ENCODE measurements around the gene IER5L. TPM values are rescaled to one million over a fixed set of nuclear protein-coding genes. Genes with fewer than 3 reads are reported as not detected.
A peak's percentile ranks its signal among the peaks of the same experiment; 100 is the strongest.

Gene IER5L
- total RNA-seq, 4 donors from 2014 or later, result 13.0 to 31.5 (median 25.3) TPM

- WGBS, 2 donors, result 72 to 74% methylated on average over 10 of the region's 10 CpGs
- Histone ChIP-seq H3K27me3 (no peaks in the 10 kb centered on the region), H3K4me1 (peaks cover 0 to 33% (median 31%) of the 10 kb centered on the region in 4 donors), H3K4me3 (no peak overlapping the region), H3K27ac (no peak overlapping the region), H3K36me3 (peaks cover 0 to 66% (median 3%) of the 10 kb centered on the region in 3 donors), H3K9me3 (no peaks in the 10 kb centered on the region)
- TF ChIP-seq, protein P1, sequence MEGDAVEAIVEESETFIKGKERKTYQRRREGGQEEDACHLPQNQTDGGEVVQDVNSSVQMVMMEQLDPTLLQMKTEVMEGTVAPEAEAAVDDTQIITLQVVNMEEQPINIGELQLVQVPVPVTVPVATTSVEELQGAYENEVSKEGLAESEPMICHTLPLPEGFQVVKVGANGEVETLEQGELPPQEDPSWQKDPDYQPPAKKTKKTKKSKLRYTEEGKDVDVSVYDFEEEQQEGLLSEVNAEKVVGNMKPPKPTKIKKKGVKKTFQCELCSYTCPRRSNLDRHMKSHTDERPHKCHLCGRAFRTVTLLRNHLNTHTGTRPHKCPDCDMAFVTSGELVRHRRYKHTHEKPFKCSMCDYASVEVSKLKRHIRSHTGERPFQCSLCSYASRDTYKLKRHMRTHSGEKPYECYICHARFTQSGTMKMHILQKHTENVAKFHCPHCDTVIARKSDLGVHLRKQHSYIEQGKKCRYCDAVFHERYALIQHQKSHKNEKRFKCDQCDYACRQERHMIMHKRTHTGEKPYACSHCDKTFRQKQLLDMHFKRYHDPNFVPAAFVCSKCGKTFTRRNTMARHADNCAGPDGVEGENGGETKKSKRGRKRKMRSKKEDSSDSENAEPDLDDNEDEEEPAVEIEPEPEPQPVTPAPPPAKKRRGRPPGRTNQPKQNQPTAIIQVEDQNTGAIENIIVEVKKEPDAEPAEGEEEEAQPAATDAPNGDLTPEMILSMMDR (IDR thresholded peaks at IDR 0.05), result no peak
- TF ChIP-seq POLR2A (IDR thresholded peaks at IDR 0.05) (no peak), EP300 (IDR thresholded peaks at IDR 0.05) (no peak)
- no peak for DNase-seq (ENCODE audit: low spot score in 2 of 2)
Observed at GRCh38 chr9:129150122-129150521, 27.9 kb downstream of the IER5L start.

DNA sequence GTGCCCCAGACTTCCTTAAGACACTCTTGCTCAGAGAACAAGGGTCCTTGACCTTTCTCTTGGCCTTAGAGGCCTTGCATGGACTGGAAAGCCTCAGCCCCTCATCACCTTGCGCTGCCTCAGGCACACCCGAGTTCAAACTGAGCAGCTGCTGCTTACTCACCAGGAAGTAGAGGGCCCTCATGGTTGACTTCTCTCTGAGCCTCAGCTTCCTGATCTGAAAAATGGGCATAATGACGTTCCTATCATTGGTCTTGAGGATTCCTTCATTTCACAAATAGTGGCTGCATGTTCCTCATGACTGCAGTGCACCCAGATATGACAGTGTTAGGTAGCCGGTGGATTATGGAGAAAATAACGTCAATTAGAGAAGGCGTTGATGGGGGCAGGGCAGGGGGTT is 28.6 kb downstream of the IER5L start:
- no peaks in the 10 kb centered on the region for H3K27me3 ChIP-seq
- TF ChIP-seq, protein P1 (IDR thresholded peaks at IDR 0.05), result no peak
- TF ChIP-seq EP300 (IDR thresholded peaks at IDR 0.05) (no peak), POLR2A (IDR thresholded peaks at IDR 0.05) (no peak)
- H3K4me1 ChIP-seq, result peaks cover 0 to 40% (median 35%) of the 10 kb centered on the region in 4 donors
- no peak for DNase-seq (ENCODE audit: low spot score in 2 of 2)
- WGBS, 2 donors, result 81 to 84% methylated on average over 6 of the region's 6 CpGs
- no peaks in the 10 kb centered on the region for H3K9me3 ChIP-seq
- peak overlapping the region in 1 of 4 donors; percentile 100 for H3K27ac ChIP-seq
- peaks cover 0 to 59% (median 3%) of the 10 kb centered on the region in 3 donors for H3K36me3 ChIP-seq
- no peak overlapping the region for H3K4me3 ChIP-seq

GRCh38 chr9:129148463-129149204 is 29.4 kb downstream of the IER5L start:
- no peak for DNase-seq (ENCODE audit: low spot score in 2 of 2)
- no peaks in the 10 kb centered on the region for H3K9me3 ChIP-seq
- H3K27ac ChIP-seq, result peak overlapping the region in 2 of 4 donors; percentile 95 to 100
- peaks cover 0 to 48% (median 41%) of the 10 kb centered on the region in 4 donors for H3K4me1 ChIP-seq
- TF ChIP-seq, protein P1 (IDR thresholded peaks at IDR 0.05), result no peak
- no peak for TF ChIP-seq EP300 (IDR thresholded peaks at IDR 0.05)
- no peak for TF ChIP-seq POLR2A (IDR thresholded peaks at IDR 0.05)
- H3K36me3 ChIP-seq, result peaks cover 0 to 57% (median 3%) of the 10 kb centered on the region in 3 donors
- WGBS, 2 donors, result 60 to 75% methylated on average over 5 of the region's 6 CpGs
- no peaks in the 10 kb centered on the region for H3K27me3 ChIP-seq
- H3K4me3 ChIP-seq, result no peak overlapping the region

DNA sequence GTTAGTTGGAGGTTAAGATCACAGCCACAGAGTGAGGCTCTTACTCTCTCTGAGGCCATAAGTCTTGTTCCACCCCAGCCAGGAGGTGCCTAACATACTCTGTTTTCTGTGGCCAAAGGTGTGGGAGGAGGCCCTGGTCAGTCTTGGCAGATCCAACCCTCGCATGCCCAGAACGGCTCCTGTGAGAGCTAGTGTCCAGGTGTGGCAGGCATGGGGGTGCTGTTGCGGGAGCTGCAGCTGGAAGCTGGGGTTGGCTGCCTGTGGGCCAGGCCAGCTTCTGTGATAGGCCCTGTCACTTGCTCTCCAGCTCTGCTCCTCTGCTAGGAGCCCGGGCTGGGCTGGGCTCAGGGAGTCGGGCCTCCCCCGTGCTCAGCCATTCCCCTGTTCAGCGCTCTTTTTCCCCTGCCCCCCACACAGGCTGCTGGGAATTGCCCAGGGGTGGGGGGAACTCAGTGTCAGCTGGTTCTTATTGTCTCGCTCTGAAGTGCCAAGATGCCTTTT is 31.6 kb downstream of the IER5L start:
- H3K36me3 ChIP-seq, result peaks cover 0 to 36% (median 3%) of the 10 kb centered on the region in 3 donors
- peaks cover 6 to 69% (median 63%) of the 10 kb centered on the region in 4 donors for H3K4me1 ChIP-seq
- TF ChIP-seq EP300 (IDR thresholded peaks at IDR 0.05) (peak in 1 of 2 donors; percentile 55), POLR2A (IDR thresholded peaks at IDR 0.05) (peak in 1 of 2 donors; percentile 28)
- TF ChIP-seq, protein P1 (IDR thresholded peaks at IDR 0.05), result no peak
- H3K27ac ChIP-seq, result peak overlapping the region; percentile 83 to 100 (median 97)
- 19 to 32% methylated on average over 8 of the region's 8 CpGs for WGBS, 2 donors
- DNase-seq (ENCODE audit: low spot score in 2 of 2), result no peak
- no peak overlapping the region for H3K4me3 ChIP-seq
- no peaks in the 10 kb centered on the region for H3K9me3 ChIP-seq
- no peaks in the 10 kb centered on the region for H3K27me3 ChIP-seq

GRCh38 chr9:129145841-129146292 is 32.2 kb downstream of the IER5L start:
- Histone ChIP-seq H3K9me3 (no peaks in the 10 kb centered on the region), H3K4me3 (no peak overlapping the region), H3K4me1 (peaks cover 12 to 75% (median 69%) of the 10 kb centered on the region in 4 donors), H3K27me3 (no peaks in the 10 kb centered on the region), H3K36me3 (peaks cover 0 to 30% (median 3%) of the 10 kb centered on the region in 3 donors), H3K27ac (peak overlapping the region; percentile 83 to 100 (median 97))
- 25 to 27% methylated on average over 4 to 7 of the region's 7 CpGs for WGBS, 2 donors
- TF ChIP-seq, protein P1 (IDR thresholded peaks at IDR 0.05), result no peak
- TF ChIP-seq POLR2A (IDR thresholded peaks at IDR 0.05) (no peak), EP300 (IDR thresholded peaks at IDR 0.05) (peak in 1 of 2 donors; percentile 27)
- DNase-seq (ENCODE audit: low spot score in 2 of 2), result no peak

Measured in tibial nerve (tissue), 4 donors.